Fibroblast of skin of scalp (primary cell): ENCODE results near the gene TDRD1. TPM values are rescaled to one million over a fixed set of nuclear protein-coding genes. Genes with fewer than 3 reads are reported as not detected.
A peak's percentile ranks its signal among the peaks of the same experiment; 100 is the strongest.
"Not testable (repeated sequence)": the region's sequence is repeated elsewhere in the genome, so short reads cannot be mapped to it uniquely, and the experiment has no call there.

Source experiments
- DNase-seq: peaks from one replicate; pipeline ENCODE4 v3.0.0-alpha.2; 2013
- polyA plus RNA-seq, 2 experiments: library from polyadenylated mRNA; unstranded; fragments of 120-200 nt; gene quantifications; one replicate each; pipeline ENCODE4 v1.2.1, GENCODE V29; 2013; ENCODE audit not compliant: insufficient read length in 2 of 2

Gene TDRD1
- polyA plus RNA-seq (2013, experiment 1 of 2; ENCODE audit: insufficient read length), result 0.10 TPM
- polyA plus RNA-seq (2013, experiment 2 of 2; ENCODE audit: insufficient read length), result 0.11 TPM

- DNase-seq, result no peak
Measured at GRCh38 chr10:114179148-114179547, at the start of gene TDRD1. Gene TDRD1 (plus strand): TSS chr10:114179353. CDS start chr10:114187832, 8,479 bp downstream.

- no peak for DNase-seq
Measured at GRCh38 chr10:114131094-114131493, 48.1 kb upstream of the TDRD1 start.

- DNase-seq, result no peak
Measured at GRCh38 chr10:114135476-114135875, 43.7 kb upstream of the TDRD1 start.

- no peak for DNase-seq
Measured at GRCh38 chr10:114138581-114138980, 40.6 kb upstream of the TDRD1 start.

- DNase-seq, result no peak
Measured at GRCh38 chr10:114140036-114140435, 39.1 kb upstream of the TDRD1 start.

GRCh38 chr10:114140827-114141226 lies 38.3 kb upstream of the TDRD1 start:
- not testable (repeated sequence) for DNase-seq

GRCh38 chr10:114142018-114142417 lies 37.1 kb upstream of the TDRD1 start:
- no peak for DNase-seq

- DNase-seq, result no peak
Measured at GRCh38 chr10:114143160-114143559, 36.0 kb upstream of the TDRD1 start.

- DNase-seq, result not testable (repeated sequence)
Measured at GRCh38 chr10:114149476-114149875, 29.7 kb upstream of the TDRD1 start.

GRCh38 chr10:114151486-114151885 lies 27.7 kb upstream of the TDRD1 start:
- DNase-seq, result peak; percentile 79

- no peak for DNase-seq
Measured at GRCh38 chr10:114151892-114152291, 27.3 kb upstream of the TDRD1 start.

GRCh38 chr10:114157912-114158311 lies 21.2 kb upstream of the TDRD1 start:
- no peak for DNase-seq

- no peak for DNase-seq
Measured at GRCh38 chr10:114163062-114163461, 16.1 kb upstream of the TDRD1 start.

GRCh38 chr10:114166043-114166442 lies 13.1 kb upstream of the TDRD1 start:
- DNase-seq, result no peak

- DNase-seq, result no peak
Measured at GRCh38 chr10:114166494-114166893, 12.7 kb upstream of the TDRD1 start.

- DNase-seq, result no peak
Measured at GRCh38 chr10:114167985-114168384, 11.2 kb upstream of the TDRD1 start.

GRCh38 chr10:114168450-114169009 lies 10.6 kb upstream of the TDRD1 start:
- DNase-seq, result no peak

- DNase-seq, result peak; percentile 17
Measured at GRCh38 chr10:114172216-114172615, 6.9 kb upstream of the TDRD1 start.

GRCh38 chr10:114172776-114173602 lies 6.2 kb upstream of the TDRD1 start:
- no peak for DNase-seq

- no peak for DNase-seq
Measured at GRCh38 chr10:114173603-114173920, 5.6 kb upstream of the TDRD1 start.

GRCh38 chr10:114173921-114174694 lies 5.0 kb upstream of the TDRD1 start, which contains the start of gene CCDC186:
Gene CCDC186 (minus strand): TSS chr10:114174203. CDS start chr10:114163268, 10,935 bp downstream.
- peak; percentile 79 for DNase-seq

GRCh38 chr10:114174695-114175188 lies 4.4 kb upstream of the TDRD1 start:
- DNase-seq, result no peak

- no peak for DNase-seq
Measured at GRCh38 chr10:114175667-114176066, 3.5 kb upstream of the TDRD1 start.
